ENCODE results near the gene UFSP1. TPM values are rescaled to one million over a fixed set of nuclear protein-coding genes. Genes with fewer than 3 reads are reported as not detected.
A peak's percentile ranks its signal among the peaks of the same experiment; 100 is the strongest.
"Not testable (repeated sequence)": the region's sequence is repeated elsewhere in the genome, so short reads cannot be mapped to it uniquely, and the experiment has no call there.

The UFSP1 gene
- total RNA-seq, 4 donors from 2014 or later, result 4.7 to 8.0 (median 7.3) TPM

GRCh38 chr7:100855515-100855914 is 34.0 kb downstream of the UFSP1 start:
- DNase-seq (ENCODE audit: low spot score) (no peak), ATAC-seq (ENCODE audit: low FRiP score) (no peak)
- no peak for TF ChIP-seq CTCF (IDR thresholded peaks at IDR 0.05)

GRCh38 chr7:100854899-100855298 is 34.6 kb downstream of the UFSP1 start:
- ATAC-seq (ENCODE audit: low FRiP score); DNase-seq (ENCODE audit: low spot score): not testable (repeated sequence)

GRCh38 chr7:100854146-100854895 is 35.2 kb downstream of the UFSP1 start:
- DNase-seq (ENCODE audit: low spot score) (no peak), ATAC-seq (ENCODE audit: low FRiP score) (no peak)
- no peak for TF ChIP-seq CTCF (IDR thresholded peaks at IDR 0.05)

GRCh38 chr7:100852048-100852872 is 37.3 kb downstream of the UFSP1 start, which contains the start of gene SLC12A9:
Gene SLC12A9 (plus strand): TSS chr7:100852713. CDS start chr7:100854198, 1,485 bp downstream.
- peak; percentile 69 for DNase-seq (ENCODE audit: low spot score)
- ATAC-seq (ENCODE audit: low FRiP score), result peak; percentile 96
- peak in 2 of 3 donors; percentile 20 to 81 for TF ChIP-seq CTCF (IDR thresholded peaks at IDR 0.05)

DNA sequence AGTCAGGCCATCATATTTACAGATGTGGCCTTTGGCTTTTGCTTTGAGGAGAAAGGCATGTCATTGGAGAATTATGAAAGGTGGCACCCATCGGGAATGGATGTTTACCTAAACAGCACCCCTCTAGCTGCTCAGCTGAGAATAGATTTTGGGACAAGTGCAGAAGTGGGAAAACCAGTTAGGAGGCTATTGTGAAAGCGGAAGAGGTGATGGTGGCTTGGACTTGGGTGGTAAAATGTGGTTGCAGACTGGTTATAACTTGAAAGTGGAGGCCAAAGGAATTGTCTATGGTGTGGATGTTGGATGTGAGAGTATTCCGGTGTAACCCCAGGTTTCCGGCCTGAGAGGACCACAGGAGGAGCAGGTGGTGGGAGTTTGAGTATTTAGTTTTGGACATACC is 42.2 kb downstream of the UFSP1 start:
- DNase-seq (ENCODE audit: low spot score) (no peak), ATAC-seq (ENCODE audit: low FRiP score) (no peak)
- TF ChIP-seq CTCF (IDR thresholded peaks at IDR 0.05), result no peak

- no peak for TF ChIP-seq CTCF (IDR thresholded peaks at IDR 0.05)
- ATAC-seq (ENCODE audit: low FRiP score) (no peak), DNase-seq (ENCODE audit: low spot score) (no peak)
Observed at GRCh38 chr7:100840470-100841100, 48.9 kb downstream of the UFSP1 start.

- DNase-seq (ENCODE audit: low spot score) (no peak), ATAC-seq (ENCODE audit: low FRiP score) (no peak)
- TF ChIP-seq CTCF (IDR thresholded peaks at IDR 0.05), result no peak
Observed at GRCh38 chr7:100839361-100839760, 50.2 kb downstream of the UFSP1 start.

All from omental fat pad (tissue), 4 donors.